HuH-7 (cell line): ENCODE data around the gene CRYGN.

Source experiments
- DNase-seq: peaks from one replicate; pipeline ENCODE4 v3.0.0; 2011; ENCODE audit warnings: low spot score

Gene CRYGN

DNA sequence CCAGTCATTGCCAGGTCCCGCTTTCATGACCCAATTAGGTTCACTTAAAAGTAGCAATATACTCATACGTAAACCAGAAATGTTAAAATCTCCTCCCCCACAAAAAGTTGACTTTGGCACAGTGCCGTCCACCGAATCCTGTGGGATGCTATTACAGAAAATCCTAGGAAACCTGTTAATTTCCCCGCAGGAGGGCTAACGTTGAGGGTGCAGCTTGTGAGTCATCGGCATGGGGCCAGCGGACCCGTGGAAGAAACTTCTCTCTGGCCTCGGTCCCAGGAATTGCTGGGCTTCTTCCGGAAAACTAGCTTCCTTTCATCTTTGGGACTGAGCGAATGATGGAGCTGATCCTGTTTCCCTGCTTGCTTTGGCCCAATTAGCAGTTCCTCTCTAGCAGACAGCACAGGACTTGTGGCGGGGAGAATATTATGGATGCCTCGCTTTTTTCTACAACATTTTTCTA, 13.5 kb downstream of the CRYGN start:
- DNase-seq: no peak

DNA sequence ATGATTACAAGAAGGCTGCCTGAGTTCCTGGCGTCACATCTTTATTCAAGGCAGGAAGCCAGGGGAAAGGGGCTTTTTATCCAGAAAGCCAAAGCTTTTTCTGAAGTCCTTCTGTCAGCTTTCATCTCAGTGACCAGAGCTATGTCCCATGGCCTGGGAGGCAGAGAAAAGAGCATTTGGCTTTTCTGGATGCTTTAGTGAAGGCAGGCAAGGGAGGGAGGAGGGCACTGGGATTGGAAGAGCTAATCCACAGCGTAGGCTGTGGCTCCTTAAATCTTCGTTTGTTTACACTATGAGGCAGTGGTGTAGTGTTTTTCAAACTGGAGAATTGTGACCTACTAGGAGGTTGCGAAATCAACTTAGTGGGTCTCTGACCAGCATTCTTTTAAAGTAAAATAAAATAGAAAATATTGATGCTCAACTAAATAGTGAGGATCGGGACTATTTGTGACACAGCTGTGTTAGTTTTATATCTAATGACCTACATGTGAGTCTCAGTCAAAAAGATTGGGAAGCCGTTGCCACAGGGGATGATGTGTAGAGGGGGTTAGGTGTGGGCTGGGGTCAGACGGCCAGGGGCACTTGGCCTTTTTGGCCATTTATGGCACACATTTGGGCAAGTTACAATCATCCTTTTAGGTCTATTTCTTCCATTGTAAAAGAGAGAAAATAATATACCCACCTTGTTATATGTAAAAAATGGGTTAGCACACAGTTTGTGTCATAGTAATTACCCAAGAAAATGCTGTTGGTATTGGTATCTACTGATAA, 14.1 kb downstream of the CRYGN start:
- DNase-seq: no peak

- DNase-seq: no peak
Measured at GRCh38 chr7:151424799-151425198, 15.1 kb downstream of the CRYGN start.

GRCh38 chr7:151423936-151424335, 16.0 kb downstream of the CRYGN start:
- no peak for DNase-seq

- no peak for DNase-seq
Measured at GRCh38 chr7:151423226-151423625, 16.7 kb downstream of the CRYGN start.

- DNase-seq: no peak
Measured at GRCh38 chr7:151422212-151422611, 17.7 kb downstream of the CRYGN start.

DNA sequence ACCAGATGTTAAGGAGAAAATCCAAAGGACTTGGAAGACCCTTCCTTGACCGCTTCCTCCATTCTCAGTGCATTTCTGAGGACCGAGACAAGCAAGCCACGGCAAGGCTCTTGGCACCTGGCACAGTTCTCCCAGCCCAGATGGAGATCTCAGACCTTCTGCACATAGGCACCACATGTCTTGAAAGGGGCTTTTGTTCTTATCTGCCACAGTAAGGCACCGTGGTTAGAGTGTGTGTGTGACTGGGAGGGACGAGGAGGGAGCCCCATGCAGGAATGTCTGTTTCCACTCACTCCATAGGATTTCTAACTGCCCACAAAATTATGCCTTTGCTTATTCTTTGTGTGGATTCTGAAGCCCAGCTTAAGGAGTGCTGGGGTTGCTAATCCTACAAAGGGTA, 19.8 kb downstream of the CRYGN start:
- no peak for DNase-seq

- no peak for DNase-seq
Measured at GRCh38 chr7:151416941-151417315, 23.0 kb downstream of the CRYGN start.

GRCh38 chr7:151416112-151416940, 23.6 kb downstream of the CRYGN start:
- DNase-seq: no peak

GRCh38 chr7:151415375-151416105, 24.4 kb downstream of the CRYGN start:
- DNase-seq: no peak

GRCh38 chr7:151413241-151413640, 26.7 kb downstream of the CRYGN start:
- no peak for DNase-seq

- DNase-seq: no peak
Measured at GRCh38 chr7:151412318-151412717, 27.6 kb downstream of the CRYGN start.

GRCh38 chr7:151411551-151411950, 28.4 kb downstream of the CRYGN start:
- no peak for DNase-seq

DNA sequence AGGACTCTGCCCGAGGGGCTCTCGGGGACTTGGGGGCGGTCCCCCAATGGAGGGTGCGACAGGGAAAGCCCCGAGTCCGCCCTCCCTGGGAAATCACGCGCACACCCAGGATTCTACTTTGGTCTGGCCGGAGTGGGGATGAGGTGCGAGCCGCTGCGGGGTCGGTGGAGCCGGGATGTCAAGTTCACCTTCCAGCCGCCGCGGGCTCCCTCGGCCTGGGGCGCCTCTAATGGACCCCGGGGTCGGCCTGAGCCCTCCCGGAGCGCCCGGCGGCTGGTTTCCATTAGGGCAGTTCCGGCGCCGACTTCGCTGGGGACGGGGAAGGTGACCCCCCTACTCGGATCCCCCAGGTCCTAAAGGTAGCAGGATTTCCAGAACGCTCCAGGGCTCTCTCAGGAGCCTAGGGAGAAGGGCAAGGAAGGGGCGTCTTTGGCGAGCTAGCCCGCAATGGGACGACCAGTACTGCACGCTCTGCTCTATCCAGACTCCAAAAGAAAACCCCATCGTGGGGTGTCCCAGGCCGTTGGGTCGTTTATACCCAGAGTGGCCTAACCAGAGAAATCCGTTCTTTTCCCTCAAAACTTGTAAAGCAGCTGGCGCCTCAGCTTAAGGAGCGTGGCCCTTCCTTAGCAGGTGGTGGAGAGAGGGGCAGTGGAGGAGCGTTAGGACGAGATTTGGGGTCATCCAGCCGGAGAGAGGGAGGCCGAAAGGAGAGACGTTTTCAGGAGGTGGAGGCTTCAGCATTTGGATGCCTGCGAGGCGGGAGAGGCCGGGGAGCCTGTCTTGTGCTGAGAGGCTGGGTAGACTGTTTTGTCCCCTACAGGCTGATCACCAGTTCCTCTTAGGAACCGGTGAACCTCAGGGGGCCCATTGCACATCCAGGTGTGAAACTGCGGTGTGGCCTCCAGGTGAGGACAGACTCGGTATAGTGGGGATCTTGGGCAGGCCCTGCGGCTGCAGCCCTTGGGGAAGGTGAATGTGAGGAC, 29.2 kb downstream of the CRYGN start:
- no peak for DNase-seq

DNA sequence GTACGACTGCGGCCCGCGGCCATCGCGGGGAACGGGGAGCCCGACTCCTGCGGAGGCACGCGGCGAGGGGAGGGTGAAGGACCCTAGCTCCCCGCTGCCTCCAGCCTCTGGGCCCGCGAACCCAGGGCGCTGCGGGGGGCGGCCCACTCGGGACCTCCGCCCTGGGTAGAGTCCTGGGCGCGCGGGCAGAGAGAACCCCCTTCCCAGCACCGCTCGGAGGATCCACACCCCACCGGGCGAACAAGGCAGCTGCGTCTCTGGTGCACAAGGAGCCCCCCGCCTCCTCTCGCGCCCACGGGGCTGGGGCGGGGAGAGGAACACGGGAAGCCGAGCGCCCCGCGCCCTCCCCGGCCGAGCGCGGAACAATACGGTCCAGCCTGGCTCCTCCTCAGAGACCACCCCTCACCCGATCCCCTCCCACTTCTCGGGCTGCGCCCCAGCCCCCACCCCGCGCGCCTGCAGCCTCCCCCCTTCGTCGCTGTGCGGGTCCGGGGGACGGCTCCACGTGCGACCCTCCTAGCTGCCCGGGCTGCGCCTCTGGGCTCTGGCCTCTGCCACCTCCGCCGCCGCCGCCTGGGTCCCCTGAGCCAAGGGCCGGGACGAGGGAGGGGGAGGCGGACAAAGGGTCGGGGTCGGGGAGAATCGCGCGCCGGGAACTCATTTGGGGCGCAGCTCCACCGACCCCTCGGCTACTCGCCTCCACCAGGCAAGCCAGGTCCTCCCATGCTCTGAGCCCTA, 30.1 kb downstream of the CRYGN start, which contains the start of gene WDR86:
WDR86 (minus strand) TSS at position 372 of the 738 bp plus-strand sequence. CDS start 449 bp downstream, outside the sequence.
- no peak for DNase-seq

DNA sequence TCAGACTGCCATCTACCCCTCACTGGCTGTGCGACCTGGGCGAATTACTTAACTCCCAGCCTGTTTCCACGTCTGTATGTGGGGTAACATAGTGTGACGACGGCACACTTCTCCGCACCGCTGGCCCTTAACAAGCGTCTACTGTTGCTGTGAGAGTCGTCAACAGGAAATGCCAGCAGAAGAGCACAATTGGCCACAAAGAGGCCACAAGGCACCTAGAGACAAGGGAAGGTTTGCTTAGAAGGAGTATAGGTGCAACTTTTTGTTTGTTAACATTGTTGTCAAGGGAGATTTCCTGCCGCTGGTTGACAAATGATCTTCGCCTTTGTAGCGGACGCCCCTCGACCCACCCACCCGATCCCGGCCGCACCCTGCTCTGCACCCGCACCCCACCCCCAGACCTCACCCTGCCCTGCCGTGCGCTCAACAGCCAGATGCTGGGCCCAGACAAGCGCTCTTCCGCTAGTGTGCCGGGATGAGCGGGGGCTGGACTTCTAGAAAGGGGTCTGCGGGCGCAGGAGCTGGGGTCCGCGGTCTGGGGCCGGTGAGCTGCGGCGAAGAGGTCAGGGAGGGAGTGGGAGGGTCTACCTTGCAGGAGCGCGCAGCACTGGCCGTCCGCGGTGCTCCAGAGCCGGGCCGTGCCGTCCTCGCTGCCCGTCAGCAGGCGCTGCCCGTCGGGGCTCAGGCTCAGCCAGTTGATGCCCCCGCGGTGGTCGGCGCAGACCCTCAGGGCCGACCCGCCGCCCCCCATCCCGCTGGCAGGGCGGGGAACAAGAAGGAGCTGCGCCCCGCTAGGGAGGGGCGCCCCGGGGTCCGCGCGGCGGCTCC, 30.9 kb downstream of the CRYGN start:
- no peak for DNase-seq

- no peak for DNase-seq
Measured at GRCh38 chr7:151408498-151408838, 31.5 kb downstream of the CRYGN start.

GRCh38 chr7:151406886-151407583, 32.9 kb downstream of the CRYGN start:
- DNase-seq: no peak
